PFSK-1 (cell line): ENCODE measurements around the gene KCNMA1.

ENCODE experiments used
- POLR2AphosphoS5 ChIP-seq: IDR thresholded peaks from 2 replicates; pipeline ENCODE4 v1.6.1; 2012; ENCODE audit warnings: low read depth, mild to moderate bottlenecking, control low read depth, low read length, moderate library complexity
- REST ChIP-seq, 2 experiments: IDR thresholded peaks; 2 replicates each; pipeline versions ENCODE4 v1.6.1 to v1.8.0; 2011 to 2012; ENCODE audit warnings: low read depth in 2 of 2, low read length in 2 of 2, control low read depth in 1 of 2, inconsistent platforms in 1 of 2, mild to moderate bottlenecking in 1 of 2, moderate library complexity in 1 of 2; ENCODE audit not compliant: insufficient read depth in 1 of 2
- TAF1 ChIP-seq: IDR thresholded peaks from 2 replicates; pipeline ENCODE4 v1.6.1; 2012; ENCODE audit warnings: low read length, control low read depth, borderline replicate concordance; ENCODE audit not compliant: insufficient read depth

- TF ChIP-seq REST (IDR thresholded peaks at IDR 0.05; ENCODE audit: insufficient read depth in 1 of 2, low read depth in 2 of 2, low read length in 2 of 2) (no peak), TAF1 (no peak), POLR2AphosphoS5 (no peak)
These were observed 132.7 kb downstream of the KCNMA1 start for GRCh38 chr10:77504873-77505257.
